ENCODE results near the gene EFCAB8.

GRCh38 chr20:32896521-32897280, 38.0 kb downstream of the EFCAB8 start:
- no peak for TF ChIP-seq EZH2 (IDR thresholded peaks at IDR 0.05; ENCODE audit: insufficient read depth, low read length)
- TF ChIP-seq CTCF (IDR thresholded peaks at IDR 0.05; ENCODE audit: insufficient read depth, low read depth, low read length), result no peak

All from astrocyte (in vitro differentiated cells and primary cell).